CD4-positive, alpha-beta T cell treated with Interleukin-4 for 4 hours (primary cell): Measurements from ENCODE around the gene TMEM167B.
"Not testable (repeated sequence)": the region's sequence is repeated elsewhere in the genome, so short reads cannot be mapped to it uniquely, and the experiment has no call there.

Experiments used
- DNase-seq: peaks from one replicate; pipeline ENCODE4 v3.0.0-alpha.2; 2020

TMEM167B gene

DNA sequence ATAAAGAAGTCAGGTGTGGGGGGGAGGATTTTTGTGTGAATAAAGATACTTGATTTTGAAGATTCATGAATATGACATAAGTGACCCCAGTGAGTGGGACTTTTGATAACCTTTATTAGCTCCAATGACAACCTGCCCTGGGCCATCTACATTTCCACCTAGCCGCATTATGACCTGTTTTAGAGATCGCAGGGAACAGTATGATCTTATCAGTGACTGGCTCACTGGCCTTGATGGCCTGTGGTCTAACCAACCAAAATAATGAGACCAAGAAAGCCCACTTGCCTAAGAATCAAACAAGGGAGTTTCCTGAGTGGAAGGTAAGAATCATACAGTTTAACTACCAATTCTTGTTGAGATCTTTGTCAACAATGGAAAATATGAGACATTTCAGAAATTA, 25.1 kb downstream of the TMEM167B start:
- DNase-seq: no peak

DNA sequence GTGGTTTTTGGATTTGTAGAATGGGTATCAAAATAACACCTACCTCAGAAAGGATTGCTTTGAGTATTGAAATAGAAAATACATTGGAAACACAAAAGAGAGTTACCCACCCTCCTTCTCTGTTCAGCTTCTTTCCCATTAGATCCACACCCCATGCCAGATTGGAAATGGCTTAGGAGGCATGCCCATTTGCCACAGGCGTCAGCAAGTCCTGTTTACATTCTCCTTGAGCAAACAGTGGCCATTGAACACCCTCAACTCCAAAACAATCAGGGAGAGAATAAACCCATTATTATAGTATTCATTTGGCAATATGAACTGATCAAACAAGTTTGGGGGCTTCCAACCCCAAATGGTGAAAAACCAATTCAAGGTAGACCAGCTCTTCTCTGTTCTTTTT, 25.7 kb downstream of the TMEM167B start:
- no peak for DNase-seq

DNA sequence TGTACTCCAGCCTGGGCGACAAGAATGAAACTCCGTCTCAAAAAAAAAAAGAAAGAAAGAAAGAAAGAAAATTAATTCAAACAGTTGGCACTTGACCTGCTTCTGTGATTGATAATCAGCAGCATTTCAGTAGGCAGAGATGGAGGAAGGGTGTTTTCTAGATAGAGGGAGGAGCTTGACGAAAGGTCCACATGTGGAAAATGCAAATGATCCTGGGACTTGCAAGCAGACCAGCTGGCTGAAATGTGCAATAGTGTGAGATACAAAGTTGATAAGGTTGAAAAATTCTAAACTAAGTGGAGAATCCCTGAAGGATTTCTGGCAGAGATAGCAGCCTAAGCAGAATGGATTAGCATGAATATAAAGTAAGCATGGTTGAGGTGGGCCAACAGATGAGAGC, 27.5 kb downstream of the TMEM167B start:
- no peak for DNase-seq

DNA sequence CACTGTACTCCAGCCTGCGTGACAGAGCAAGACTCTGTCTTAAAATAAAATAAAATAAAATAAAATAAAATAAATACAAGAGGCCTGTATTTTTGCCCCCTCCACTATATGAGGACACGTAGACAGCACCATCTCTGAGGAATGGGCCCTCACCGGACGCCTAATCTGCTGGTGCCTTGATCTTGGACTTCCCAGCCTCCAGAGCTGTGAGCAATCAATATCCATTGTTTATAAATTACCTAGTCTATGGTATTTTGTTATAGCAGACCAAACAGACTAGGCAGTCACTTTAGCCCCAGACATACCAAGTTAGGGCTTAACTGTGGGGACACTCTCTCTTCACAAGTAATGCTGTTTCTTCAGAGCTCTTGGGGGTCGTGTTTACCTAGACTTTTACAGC, 29.8 kb downstream of the TMEM167B start:
- no peak for DNase-seq

DNA sequence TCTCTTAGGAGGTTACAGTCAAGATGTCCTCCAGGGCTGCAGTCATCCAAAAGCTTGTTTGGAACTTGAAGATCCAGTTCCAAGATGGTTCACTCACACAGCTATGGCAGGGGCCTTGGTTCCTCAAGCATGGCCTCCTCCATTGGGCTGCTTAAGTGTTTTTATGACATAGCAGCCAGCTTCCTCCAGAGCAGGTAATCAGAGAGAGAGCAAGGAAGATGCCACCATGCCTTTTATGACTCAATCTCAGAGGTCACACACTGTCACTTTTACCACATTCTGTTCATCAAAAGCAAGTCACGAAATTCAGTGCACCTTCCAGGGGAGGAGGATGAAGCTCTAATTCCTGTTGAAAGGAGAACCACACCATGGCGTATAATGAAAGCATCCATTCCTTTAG, 40.5 kb downstream of the TMEM167B start:
- no peak for DNase-seq

DNA sequence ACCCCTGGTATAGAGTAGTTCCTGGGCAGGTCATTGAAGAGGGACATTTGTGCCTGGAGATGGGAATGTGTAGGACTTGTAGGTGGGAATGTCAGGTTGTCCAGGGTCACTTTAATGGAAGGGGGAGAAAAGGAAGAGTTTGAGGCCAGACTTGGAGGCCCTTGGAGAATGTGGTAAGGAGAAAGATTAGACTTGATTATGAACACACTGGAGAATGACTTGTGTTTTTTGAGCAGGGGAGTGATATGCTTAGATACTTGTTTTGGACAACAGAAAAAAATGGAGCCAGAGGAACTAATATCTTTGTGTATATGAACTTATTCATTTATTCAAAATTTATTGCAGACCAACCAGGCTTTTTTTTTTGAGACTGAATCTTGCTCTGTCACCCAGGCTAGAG, 41.2 kb downstream of the TMEM167B start:
- DNase-seq: no peak

DNA sequence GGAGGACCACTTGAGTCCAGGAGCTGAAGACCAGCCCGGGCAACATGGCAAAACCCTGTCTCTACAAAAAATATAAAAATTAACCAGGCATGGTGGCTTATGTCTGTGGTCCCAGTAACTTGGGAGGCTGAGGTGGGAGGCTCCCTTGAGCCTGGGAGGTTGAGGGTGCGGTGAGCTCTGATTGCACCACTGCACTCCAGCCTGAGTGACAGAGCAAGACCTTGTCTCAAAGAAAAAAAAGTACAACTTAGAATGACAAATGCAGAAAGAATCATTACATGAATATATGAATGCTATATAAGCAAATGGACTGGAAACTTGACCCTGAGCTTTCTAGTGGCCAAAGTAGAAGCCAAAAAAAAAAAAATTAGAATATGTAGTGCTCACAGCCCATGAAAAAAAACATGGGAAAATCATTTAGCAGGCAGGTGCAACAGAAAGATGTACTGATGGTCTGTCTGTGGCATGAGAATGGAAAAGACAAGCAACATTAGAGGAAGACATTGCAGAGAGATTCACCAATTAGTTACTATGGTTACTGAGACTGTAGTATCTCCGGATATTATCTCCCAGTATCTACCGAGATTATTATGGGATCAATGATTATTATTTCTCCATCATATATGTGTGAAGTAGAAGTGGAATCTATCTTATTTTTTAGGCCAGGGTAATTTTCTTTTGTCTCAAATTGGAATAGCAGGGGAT, 42.6 kb downstream of the TMEM167B start:
- DNase-seq: no peak

DNA sequence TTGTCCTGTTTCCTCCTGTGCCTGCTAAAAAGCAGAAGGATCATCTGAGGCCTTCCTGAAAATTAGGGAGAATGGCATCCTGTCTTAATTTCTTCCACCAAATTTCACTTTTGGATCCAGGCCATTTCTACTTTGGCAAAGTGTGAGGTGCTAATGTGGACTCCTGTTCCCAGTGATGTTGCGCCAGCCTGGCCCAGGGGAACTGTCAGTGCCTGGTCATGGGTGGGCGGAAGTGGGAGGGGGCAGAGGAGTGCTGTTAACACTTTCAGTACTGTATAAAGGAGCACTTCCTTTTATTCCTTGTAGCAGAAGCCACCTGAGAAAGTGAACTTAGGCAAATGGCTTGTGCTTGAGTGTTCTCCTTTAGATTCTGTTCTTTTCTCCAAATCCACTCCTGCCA, 43.3 kb downstream of the TMEM167B start:
- DNase-seq: no peak

DNA sequence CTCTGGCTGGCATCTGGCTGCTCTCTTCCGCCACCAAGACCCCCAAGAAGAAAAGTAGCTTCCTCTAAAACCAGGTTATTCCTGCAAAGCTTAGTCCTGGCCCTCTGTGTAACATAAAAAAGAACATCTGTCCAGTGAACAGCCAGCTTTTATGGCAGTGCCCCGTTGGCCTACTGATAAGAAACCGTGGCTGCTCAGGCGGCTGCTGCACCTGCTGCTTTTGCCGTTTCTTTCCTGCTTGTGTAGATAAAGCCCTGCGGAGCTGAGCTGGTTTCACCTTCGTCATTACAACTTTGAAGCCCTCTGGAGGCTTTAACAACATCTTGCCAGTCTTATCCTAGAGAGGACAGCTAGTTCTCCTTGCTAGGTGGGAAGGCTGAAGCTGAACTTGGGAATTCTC, 43.9 kb downstream of the TMEM167B start:
- no peak for DNase-seq

DNA sequence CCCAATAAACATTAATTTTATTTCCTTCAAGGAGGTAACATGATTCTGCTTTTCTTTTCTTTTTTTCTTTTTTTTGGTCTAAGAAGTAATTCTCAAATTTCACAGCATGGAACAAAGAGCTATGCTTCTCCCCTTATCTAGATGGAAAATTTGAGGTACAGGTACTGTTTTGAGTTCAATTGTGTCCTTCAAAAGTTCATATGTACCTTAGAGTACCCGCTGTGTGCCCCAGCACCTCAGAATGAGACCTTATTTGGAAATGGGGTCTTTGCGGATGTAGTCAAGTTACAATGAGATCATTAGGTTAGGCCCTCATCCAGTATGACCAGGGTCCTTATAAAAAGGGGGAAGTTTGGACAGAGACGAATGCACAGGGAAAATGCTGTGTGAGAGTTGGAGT, 45.4 kb downstream of the TMEM167B start:
- DNase-seq: no peak

DNA sequence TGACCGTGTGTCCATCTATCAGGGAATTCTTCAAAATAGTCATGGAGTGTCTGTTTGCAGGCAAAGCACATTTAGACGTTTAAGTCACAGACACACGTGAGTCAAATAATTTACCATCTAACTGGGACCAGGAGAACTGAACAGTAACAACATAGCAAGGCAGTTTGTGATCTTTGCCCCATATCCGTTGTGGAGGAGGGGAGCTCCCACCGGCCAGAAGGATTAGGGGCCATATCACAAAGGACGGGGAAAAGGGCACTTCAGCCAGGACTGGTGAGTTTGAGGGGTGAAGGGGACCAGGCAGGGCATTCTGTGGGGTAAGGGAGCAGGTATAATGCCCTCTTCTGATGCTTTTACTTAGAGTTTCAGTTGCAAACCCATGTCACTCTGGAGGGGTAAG, 46.2 kb downstream of the TMEM167B start:
- no peak for DNase-seq

DNA sequence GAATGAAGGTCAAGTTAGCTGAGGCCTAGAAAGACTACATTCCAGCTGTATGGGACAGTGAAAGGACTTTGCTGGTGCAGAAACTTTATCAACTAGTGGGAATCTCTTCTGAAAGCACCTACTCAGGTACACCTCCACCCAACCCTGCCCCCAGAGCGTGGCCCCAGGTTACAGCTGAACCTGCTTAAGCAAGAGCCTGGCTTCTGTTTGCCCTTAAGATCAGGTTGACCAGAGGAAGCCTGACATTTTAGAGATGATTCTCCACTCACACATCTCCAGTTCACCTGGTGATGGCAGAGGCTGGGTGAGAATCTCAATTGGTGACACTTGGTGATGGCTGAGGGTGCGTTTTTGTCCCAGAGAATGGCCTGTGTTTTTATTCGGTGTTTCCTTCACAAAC, 47.4 kb downstream of the TMEM167B start:
- DNase-seq: no peak

DNA sequence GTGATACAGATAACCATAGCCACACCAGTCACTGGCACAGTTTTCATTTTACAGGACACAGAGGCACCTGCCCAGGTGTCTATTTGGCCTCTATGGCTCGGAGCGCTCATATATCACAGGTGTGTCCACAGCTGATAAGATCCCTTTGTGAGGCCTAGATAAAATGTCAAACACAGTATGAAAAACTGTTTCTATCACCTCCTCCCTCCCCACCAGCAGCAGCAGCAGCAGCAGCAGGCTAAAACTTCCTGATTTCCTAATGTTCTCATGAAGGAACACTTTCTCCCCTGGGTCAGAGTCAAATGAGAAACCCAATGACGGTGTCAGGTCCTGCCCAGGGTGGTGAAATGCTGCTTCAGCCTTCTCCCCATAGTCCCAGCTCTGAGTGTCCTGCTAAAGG, 47.8 kb downstream of the TMEM167B start:
- DNase-seq: no peak

DNA sequence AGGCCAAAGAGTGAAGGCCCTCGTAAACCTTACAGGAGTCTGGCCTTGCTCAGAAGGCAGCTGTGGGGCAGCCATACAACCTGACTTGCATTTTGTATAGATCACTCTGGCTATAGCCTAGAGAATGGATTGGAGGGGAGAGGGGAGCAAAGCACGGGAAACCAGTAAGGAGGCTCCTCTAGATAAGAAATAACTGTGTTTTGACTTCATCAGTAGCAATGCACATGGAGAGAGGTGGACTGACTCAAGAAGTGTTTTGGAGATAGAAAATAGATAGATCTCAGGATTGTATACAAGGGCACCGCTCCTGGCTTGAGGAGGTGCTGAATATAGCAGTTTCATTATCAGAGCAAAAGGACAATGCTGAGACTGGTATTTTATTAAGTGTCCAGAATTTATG, 49.8 kb downstream of the TMEM167B start:
- DNase-seq: no peak

DNA sequence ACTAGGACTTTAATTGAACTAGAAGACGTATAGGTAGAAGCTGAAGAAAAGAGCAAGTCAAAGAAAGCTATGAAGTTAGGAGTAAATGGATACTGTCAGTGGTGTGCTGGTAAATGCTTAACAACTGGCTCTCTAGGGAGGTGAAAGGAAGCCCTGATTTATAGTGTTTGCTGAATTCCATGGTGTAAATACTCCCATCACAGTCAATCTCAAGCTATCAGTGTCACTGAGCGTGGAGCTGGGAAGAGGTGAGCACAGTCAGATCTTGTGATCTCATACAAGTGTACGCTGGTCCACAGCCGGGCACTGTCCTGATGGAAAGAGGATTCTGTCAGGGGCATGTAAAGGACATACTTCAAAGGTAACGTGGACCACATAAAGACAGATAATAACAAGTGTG, 51.7 kb downstream of the TMEM167B start:
- no peak for DNase-seq

DNA sequence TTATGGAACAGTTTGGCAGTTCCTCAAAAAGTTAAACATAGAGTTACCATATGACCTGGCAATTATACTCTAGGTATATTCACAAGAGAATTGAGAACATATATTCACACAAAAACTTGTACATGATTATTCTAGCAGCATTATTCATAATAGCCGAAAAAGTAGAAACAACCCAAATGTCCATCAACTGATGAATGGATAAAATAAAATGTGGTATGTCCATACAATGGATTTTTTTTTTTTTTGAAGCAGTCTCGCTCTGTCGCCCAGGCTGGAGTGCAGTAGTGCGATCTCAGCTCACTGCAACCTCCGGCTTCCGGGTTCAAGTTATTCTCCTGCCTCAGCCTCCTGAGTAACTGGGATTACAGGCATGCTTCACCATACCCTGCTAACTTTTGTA, 52.2 kb downstream of the TMEM167B start:
- DNase-seq: not testable (repeated sequence)
